GM18951 (cell line): ENCODE data around the gene RTL1.

Experiments used
- POLR2A ChIP-seq: IDR thresholded peaks from 4 replicates; pipeline ENCODE4 v1.6.1; 2011; ENCODE audit warnings: mild to moderate bottlenecking; ENCODE audit not compliant: insufficient read length, insufficient read depth; ENCODE audit errors: extremely low read depth
- in situ Hi-C: fragments of 300-500 bp; cut with MboI; formaldehyde crosslinking; loops from one replicate; pipeline ENCODE4 v1.12.0; 2022; ENCODE audit warnings: low sequenced_read_pairs, mixed read lengths, inconsistent platforms; ENCODE audit not compliant: unreplicated experiment

The RTL1 gene

GRCh38 chr14:100893228-100893601, 10.3 kb downstream of the RTL1 start:
- in situ Hi-C loops: no loop called here
- no peak for TF ChIP-seq POLR2A

- in situ Hi-C loops: no loop called here
- no peak for TF ChIP-seq POLR2A
Observed at GRCh38 chr14:100892496-100893227, 10.9 kb downstream of the RTL1 start.

- no peak for TF ChIP-seq POLR2A
- in situ Hi-C loops: no loop called here
Observed at GRCh38 chr14:100891501-100892445, 11.7 kb downstream of the RTL1 start.

- no peak for TF ChIP-seq POLR2A
- in situ Hi-C loops: no loop called here
Observed at GRCh38 chr14:100891051-100891450, 12.5 kb downstream of the RTL1 start.

- in situ Hi-C loops: no loop called here
- no peak for TF ChIP-seq POLR2A
Observed at GRCh38 chr14:100890061-100890850, 13.3 kb downstream of the RTL1 start.

GRCh38 chr14:100889641-100890040, 13.9 kb downstream of the RTL1 start:
- TF ChIP-seq POLR2A: no peak
- in situ Hi-C loops: no loop called here

- in situ Hi-C loops: no loop called here
- no peak for TF ChIP-seq POLR2A
Observed at GRCh38 chr14:100888789-100889315, 14.7 kb downstream of the RTL1 start.

- in situ Hi-C loops: no loop called here
- no peak for TF ChIP-seq POLR2A
Observed at GRCh38 chr14:100887728-100888335, 15.7 kb downstream of the RTL1 start.

- TF ChIP-seq POLR2A: no peak
- in situ Hi-C loops: no loop called here
Observed at GRCh38 chr14:100885617-100886016, 17.9 kb downstream of the RTL1 start.

GRCh38 chr14:100885196-100885595, 18.3 kb downstream of the RTL1 start:
- TF ChIP-seq POLR2A: no peak
- in situ Hi-C loops: no loop called here

- in situ Hi-C loops: no loop called here
- TF ChIP-seq POLR2A: no peak
Observed at GRCh38 chr14:100884456-100884855, 19.1 kb downstream of the RTL1 start.

- in situ Hi-C loops: no loop called here
- no peak for TF ChIP-seq POLR2A
Observed at GRCh38 chr14:100883789-100884101, 19.8 kb downstream of the RTL1 start.
